ENCODE results near the gene SATB2.

GRCh38 chr2:199446996-199447576 is 10.7 kb downstream of the SATB2 start:
- no peak for TF ChIP-seq CTCF (IDR thresholded peaks at IDR 0.05; ENCODE audit: low read length)
- no peak for TF ChIP-seq EZH2 (IDR thresholded peaks at IDR 0.05; ENCODE audit: borderline replicate concordance, low read length)

Measured in OCI-LY1 (cell line).